Measurements from ENCODE around the gene EGFL8.

- TF ChIP-seq CTCF (IDR thresholded peaks at IDR 0.05; ENCODE audit: low read depth, low read length) (no peak), EZH2phosphoT487 (IDR thresholded peaks at IDR 0.05; ENCODE audit: low read depth) (no peak)
Observed at GRCh38 chr6:32151181-32151862, 13.1 kb upstream of the EGFL8 start.
